A172 (cell line): Measurements from ENCODE around the gene AGRN. TPM values are rescaled to one million over a fixed set of nuclear protein-coding genes. Genes with fewer than 3 reads are reported as not detected.
"Not testable (repeated sequence)": the region's sequence is repeated elsewhere in the genome, so short reads cannot be mapped to it uniquely, and the experiment has no call there.

ENCODE experiments used
- DNase-seq: peaks from one replicate; pipeline ENCODE4 v3.0.0-alpha.2; 2015; ENCODE audit warnings: low spot score
- total RNA-seq: library from RNA; depleted of rRNA; stranded (reverse); fragments of >200 nt; shearing (Covaris generic); gene quantifications from 2 replicates; pipeline ENCODE4 v1.2.3, GENCODE V29; 2014

The AGRN gene
- total RNA-seq, 1 experiment from 2014 or later, result 115 TPM

- DNase-seq, result no peak
Measured at GRCh38 chr1:981955-982558, 37.9 kb upstream of the AGRN start, which contains the start of gene PERM1. Gene PERM1 (minus strand): TSS chr1:982093. CDS start chr1:981029, 1,064 bp downstream.

- no peak for DNase-seq
Measured at GRCh38 chr1:982765-983436, 37.0 kb upstream of the AGRN start.

GRCh38 chr1:983798-984475 is 36.0 kb upstream of the AGRN start:
- no peak for DNase-seq

- DNase-seq, result no peak
Measured at GRCh38 chr1:984476-984814, 35.5 kb upstream of the AGRN start.

- DNase-seq, result no peak
Measured at GRCh38 chr1:985126-985525, 34.8 kb upstream of the AGRN start.

- not testable (repeated sequence) for DNase-seq
Measured at GRCh38 chr1:988061-988460, 31.9 kb upstream of the AGRN start.

- DNase-seq, result not testable (repeated sequence)
Measured at GRCh38 chr1:991275-991674, 28.6 kb upstream of the AGRN start.

- no peak for DNase-seq
Measured at GRCh38 chr1:991895-992294, 28.0 kb upstream of the AGRN start.

- no peak for DNase-seq
Measured at GRCh38 chr1:992362-992761, 27.6 kb upstream of the AGRN start.

- DNase-seq, result no peak
Measured at GRCh38 chr1:993379-993995, 26.4 kb upstream of the AGRN start.

- not testable (repeated sequence) for DNase-seq
Measured at GRCh38 chr1:994546-994945, 25.4 kb upstream of the AGRN start.

GRCh38 chr1:995665-996633 is 24.0 kb upstream of the AGRN start:
- DNase-seq, result no peak

GRCh38 chr1:996851-997712 is 22.8 kb upstream of the AGRN start:
- DNase-seq, result no peak

GRCh38 chr1:997713-997992 is 22.3 kb upstream of the AGRN start:
- DNase-seq, result no peak

- no peak for DNase-seq
Measured at GRCh38 chr1:997993-998744, 21.8 kb upstream of the AGRN start.

GRCh38 chr1:998745-998994 is 21.2 kb upstream of the AGRN start:
- no peak for DNase-seq

GRCh38 chr1:998995-999724 is 20.8 kb upstream of the AGRN start:
- DNase-seq, result no peak

- DNase-seq, result peak; percentile 69
Measured at GRCh38 chr1:999725-1000356, 20.1 kb upstream of the AGRN start, which contains the start of gene HES4. Gene HES4 (minus strand): TSS chr1:1000097. CDS start chr1:999973, 124 bp downstream.
